ENCODE measurements around the gene CXCL17. TPM values are rescaled to one million over a fixed set of nuclear protein-coding genes. Genes with fewer than 3 reads are reported as not detected.
A peak's percentile ranks its signal among the peaks of the same experiment; 100 is the strongest.
"Not testable (repeated sequence)": the region's sequence is repeated elsewhere in the genome, so short reads cannot be mapped to it uniquely, and the experiment has no call there.

CXCL17 gene
- total RNA-seq, 1 donor from 2014 or later = 150 TPM

DNA sequence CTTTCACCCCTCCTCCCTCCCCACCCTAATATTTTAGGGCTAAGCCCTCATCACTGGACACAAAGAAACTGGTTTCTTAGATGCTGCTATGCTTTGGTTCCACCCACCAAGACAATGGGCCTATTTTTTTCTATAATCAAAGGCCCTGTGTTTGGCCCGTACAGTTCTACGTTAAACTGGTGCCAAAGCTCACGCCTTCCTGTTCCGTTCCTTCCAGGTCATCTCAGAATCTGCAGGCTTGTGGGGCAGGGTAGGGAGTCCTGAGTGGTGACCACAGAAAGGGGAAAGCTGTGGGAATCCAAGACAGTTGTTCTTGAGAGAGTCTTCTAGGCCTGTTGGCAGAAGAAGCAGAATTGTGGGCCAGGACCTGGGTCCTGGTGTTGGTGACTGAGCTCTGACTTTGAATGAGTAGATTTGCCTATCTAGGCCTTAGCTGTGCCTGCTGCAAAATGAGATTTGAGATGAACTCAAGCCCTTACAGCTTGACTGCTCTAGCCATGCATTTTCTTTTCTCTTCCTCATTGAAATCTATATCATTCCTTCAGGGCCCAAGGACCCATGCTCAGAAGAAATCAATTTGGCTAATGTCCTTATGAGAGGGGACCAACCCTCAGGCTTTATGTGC is 19.1 kb upstream of the CXCL17 start:
- intact Hi-C loops (cut with DNase I) = no loop called here
- ATAC-seq (no peak), DNase-seq (no peak)
- H3K9me3 ChIP-seq = no peaks in the 10 kb centered on the region
- H3K36me3 ChIP-seq = no peaks in the 10 kb centered on the region
- TF ChIP-seq, protein P1, sequence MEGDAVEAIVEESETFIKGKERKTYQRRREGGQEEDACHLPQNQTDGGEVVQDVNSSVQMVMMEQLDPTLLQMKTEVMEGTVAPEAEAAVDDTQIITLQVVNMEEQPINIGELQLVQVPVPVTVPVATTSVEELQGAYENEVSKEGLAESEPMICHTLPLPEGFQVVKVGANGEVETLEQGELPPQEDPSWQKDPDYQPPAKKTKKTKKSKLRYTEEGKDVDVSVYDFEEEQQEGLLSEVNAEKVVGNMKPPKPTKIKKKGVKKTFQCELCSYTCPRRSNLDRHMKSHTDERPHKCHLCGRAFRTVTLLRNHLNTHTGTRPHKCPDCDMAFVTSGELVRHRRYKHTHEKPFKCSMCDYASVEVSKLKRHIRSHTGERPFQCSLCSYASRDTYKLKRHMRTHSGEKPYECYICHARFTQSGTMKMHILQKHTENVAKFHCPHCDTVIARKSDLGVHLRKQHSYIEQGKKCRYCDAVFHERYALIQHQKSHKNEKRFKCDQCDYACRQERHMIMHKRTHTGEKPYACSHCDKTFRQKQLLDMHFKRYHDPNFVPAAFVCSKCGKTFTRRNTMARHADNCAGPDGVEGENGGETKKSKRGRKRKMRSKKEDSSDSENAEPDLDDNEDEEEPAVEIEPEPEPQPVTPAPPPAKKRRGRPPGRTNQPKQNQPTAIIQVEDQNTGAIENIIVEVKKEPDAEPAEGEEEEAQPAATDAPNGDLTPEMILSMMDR (IDR thresholded peaks at IDR 0.05) = no peak
- no peaks in the 10 kb centered on the region for H3K27me3 ChIP-seq
- H3K27ac ChIP-seq = no peak overlapping the region
- no peaks in the 10 kb centered on the region for H3K4me1 ChIP-seq
- no peak overlapping the region for H3K4me3 ChIP-seq

DNA sequence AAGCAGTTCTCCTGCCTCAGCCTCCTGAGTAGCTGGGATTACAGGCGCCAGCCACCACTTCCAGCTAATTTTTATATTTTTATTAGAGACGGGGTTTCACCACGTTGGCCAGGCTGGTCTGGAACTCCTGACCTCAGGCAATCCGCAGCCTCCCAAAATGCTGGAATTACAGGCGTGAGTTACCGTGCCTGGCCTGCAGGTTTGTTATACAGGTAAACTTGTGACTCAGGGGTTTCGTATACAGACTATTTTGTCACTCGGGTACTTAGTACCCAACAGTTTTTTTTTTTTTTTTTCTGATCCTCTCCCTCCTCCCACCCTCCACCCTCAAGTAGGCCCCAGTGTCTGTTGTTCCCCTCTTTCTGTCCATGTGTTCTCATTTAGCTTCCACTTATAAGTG is 18.5 kb upstream of the CXCL17 start:
- H3K27ac ChIP-seq; H3K4me1 ChIP-seq; DNase-seq; H3K4me3 ChIP-seq; intact Hi-C loops (cut with DNase I); H3K27me3 ChIP-seq; ATAC-seq; H3K9me3 ChIP-seq; H3K36me3 ChIP-seq: not testable (repeated sequence)

DNA sequence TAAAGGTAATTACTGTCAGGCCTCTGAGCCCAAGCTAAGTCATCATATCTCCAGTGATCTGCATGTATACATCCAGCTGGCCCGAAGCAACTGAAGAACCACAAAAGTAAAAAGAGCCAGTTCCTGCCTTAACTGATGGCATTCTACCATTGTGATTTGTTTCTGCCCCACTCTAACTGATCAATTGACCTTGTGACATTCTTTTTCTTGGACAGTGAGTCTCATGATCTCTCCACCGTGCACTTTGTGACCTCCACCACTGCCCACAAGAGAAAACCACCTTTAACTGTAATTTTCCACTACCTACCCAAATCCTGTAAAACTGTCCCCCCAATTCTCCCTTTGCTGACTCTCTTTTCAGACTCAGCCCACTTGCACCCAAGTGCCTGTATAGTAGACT is 17.2 kb upstream of the CXCL17 start:
- Histone ChIP-seq H3K27ac (no peak overlapping the region), H3K36me3 (no peaks in the 10 kb centered on the region), H3K4me1 (peaks cover 8% of the 10 kb centered on the region), H3K9me3 (no peaks in the 10 kb centered on the region), H3K27me3 (no peaks in the 10 kb centered on the region), H3K4me3 (no peak overlapping the region)
- intact Hi-C loops (cut with DNase I) = no loop called here
- no peak for DNase-seq
- TF ChIP-seq, protein P1 (IDR thresholded peaks at IDR 0.05) = no peak
- ATAC-seq = no peak

DNA sequence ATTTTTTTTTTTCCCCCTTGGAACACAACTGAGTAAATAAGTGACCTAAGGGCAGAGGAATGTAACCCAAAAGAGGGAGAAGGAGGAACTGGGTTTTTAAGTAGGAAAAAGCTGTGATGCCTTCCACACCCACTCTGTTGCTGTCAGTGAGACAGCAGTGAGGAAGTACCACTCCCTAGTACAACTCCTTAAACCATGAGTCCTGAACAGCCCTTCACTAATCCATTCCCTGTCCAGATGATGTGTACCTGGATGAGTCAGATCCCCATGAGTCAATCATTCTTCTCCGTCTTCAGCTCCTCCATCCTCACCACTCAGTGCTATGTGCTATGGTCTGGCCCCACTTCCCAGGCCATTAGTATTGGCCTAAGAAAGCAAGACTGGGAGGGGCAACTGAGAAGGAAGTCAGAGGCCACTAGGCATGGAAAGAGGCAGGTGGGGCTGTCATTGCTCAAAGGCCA is 12.9 kb upstream of the CXCL17 start:
- Histone ChIP-seq H3K4me3 (no peak overlapping the region), H3K27me3 (no peaks in the 10 kb centered on the region), H3K9me3 (no peaks in the 10 kb centered on the region), H3K36me3 (no peaks in the 10 kb centered on the region), H3K27ac (no peak overlapping the region), H3K4me1 (peaks cover 10% of the 10 kb centered on the region)
- intact Hi-C loops (cut with DNase I) = no loop called here
- ATAC-seq (peak; percentile 83), DNase-seq (no peak)
- TF ChIP-seq, protein P1 (IDR thresholded peaks at IDR 0.05) = no peak

DNA sequence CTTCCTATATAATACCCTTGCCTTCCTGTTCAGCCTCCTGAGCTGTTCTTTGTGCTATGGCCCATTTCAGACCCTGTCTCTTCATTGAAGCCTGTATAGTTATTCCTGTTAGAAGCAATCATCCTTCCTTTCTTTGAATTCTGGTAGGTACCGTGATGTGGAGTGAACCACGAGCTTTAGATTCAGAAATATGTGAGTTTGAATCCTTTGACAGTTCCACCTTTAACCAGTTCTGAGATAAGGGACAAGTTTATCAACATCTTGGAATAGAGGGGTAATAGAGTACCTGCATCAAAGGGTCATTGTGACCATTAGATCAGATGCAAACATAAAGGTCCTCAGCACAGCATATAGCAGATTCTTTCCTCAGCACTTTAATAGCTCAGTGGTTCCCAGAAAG is 12.3 kb upstream of the CXCL17 start:
- Histone ChIP-seq H3K4me1 (peaks cover 16% of the 10 kb centered on the region), H3K27me3 (no peaks in the 10 kb centered on the region), H3K4me3 (no peak overlapping the region), H3K36me3 (no peaks in the 10 kb centered on the region), H3K27ac (no peak overlapping the region), H3K9me3 (no peaks in the 10 kb centered on the region)
- DNase-seq (no peak), ATAC-seq (no peak)
- intact Hi-C loops (cut with DNase I) = no loop called here
- TF ChIP-seq, protein P1 (IDR thresholded peaks at IDR 0.05) = no peak

DNA sequence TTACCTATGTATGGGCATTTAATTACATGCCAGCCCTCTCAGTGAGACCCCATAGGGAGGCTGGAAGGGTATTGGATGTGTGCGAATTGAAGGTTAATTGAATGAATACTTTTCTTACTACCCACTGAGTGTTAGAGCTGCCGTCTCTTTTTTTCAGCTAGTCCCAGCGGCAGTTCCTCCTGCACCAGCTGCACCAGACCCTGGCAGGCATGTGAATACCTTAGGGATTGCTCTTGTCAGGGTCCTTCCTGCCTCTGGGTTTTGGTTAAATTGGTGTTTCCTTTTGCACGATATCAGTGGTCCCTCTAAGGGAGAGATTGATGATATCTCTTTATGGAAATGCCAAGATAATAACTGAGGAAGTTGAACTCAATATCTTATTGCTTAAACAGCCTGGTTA is 9.8 kb upstream of the CXCL17 start:
- DNase-seq = no peak

More for the DNA sequence above, 9.8 kb upstream of the CXCL17 start:
- H3K9me3 ChIP-seq = no peaks in the 10 kb centered on the region
- H3K27ac ChIP-seq = no peak overlapping the region
- intact Hi-C loops (cut with DNase I) = loop anchor here (5.0 kb wide), 1 partner anchor 75 kb away; the partner anchor contains the start of gene CEACAM1
- H3K27me3 ChIP-seq = no peaks in the 10 kb centered on the region
- TF ChIP-seq, protein P1 (IDR thresholded peaks at IDR 0.05) = no peak
- H3K4me3 ChIP-seq = no peak overlapping the region
- H3K36me3 ChIP-seq = no peaks in the 10 kb centered on the region
- no peak for ATAC-seq
- H3K4me1 ChIP-seq = peaks cover 17% of the 10 kb centered on the region
